IMR-90 (cell line): ENCODE results near the gene CILP.

ENCODE experiments used
- POLR2A ChIP-seq: IDR thresholded peaks from 2 replicates; pipeline ENCODE4 v1.6.1; 2012; ENCODE audit warnings: mild to moderate bottlenecking, low read depth, low read length
- SMC3 ChIP-seq: fragments of 150-350 bp; IDR thresholded peaks from 2 replicates; pipeline ENCODE4 v1.6.1; 2016; ENCODE audit warnings: low read depth, mild to moderate bottlenecking, antibody characterized with exemption, low read length, moderate library complexity

DNA sequence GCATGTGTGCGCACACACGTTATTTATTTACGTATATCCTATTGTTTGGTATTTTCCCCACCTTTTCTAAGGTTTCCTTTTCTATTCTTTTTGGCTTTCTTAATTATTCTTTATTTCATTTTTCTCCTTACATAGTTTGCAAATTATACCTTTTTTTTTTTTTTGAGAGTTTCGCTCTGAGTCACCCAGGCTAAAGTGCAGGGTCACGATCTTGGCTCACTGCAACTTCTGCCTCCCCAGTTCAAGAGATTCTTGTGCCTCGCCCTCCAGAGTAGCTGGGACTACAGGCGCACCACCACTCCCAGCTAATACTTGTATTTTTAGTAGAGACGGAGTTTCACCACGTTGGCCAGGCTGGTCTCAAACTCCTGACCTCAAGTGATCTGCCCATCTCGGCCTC, 20.0 kb upstream of the CILP start:
- TF ChIP-seq POLR2A (no peak), SMC3 (no peak)
